Upper lobe of right lung (tissue), 1 donor: ENCODE results near the gene FABP2. TPM values are rescaled to one million over a fixed set of nuclear protein-coding genes. Genes with fewer than 3 reads are reported as not detected.
"Not testable (repeated sequence)": the region's sequence is repeated elsewhere in the genome, so short reads cannot be mapped to it uniquely, and the experiment has no call there.

ENCODE experiments used
- ATAC-seq: fragments of 200-7000 bp; cut with Tn5 transposase; one replicate; pipeline ENCODE4 v1.9.1; 2020; ENCODE audit warnings: mild to moderate bottlenecking, moderate library complexity
- DNase-seq: peaks from one replicate; pipeline ENCODE4 v3.0.0-alpha.2; 2020
- H3K27ac ChIP-seq: fragments of 200-600 bp; one replicate; pipeline ENCODE4 v1.8.0; 2022
- H3K27me3 ChIP-seq: fragments of 200-600 bp; one replicate; pipeline ENCODE4 v1.8.0; 2022; ENCODE audit warnings: mild to moderate bottlenecking
- H3K36me3 ChIP-seq: fragments of 200-600 bp; one replicate; pipeline ENCODE4 v1.8.0; 2022
- H3K4me1 ChIP-seq: fragments of 200-600 bp; one replicate; pipeline ENCODE4 v1.8.0; 2022
- H3K4me3 ChIP-seq: fragments of 200-600 bp; one replicate; pipeline ENCODE4 v1.8.0; 2022; ENCODE audit warnings: mild to moderate bottlenecking
- H3K9me3 ChIP-seq: fragments of 200-600 bp; one replicate; pipeline ENCODE4 v1.8.0; 2022
- intact Hi-C: fragments of 100-400 bp; cut with DNase I; formaldehyde crosslinking; loops from one replicate; pipeline ENCODE4 v1.11.0; 2022
- long read RNA-seq: library from polyadenylated mRNA; unstranded; transcript quantifications from one replicate; pipeline ENCODE4 v2.0.0, GENCODE V29; 2021
- total RNA-seq: library from RNA; stranded (reverse); fragmentation: NEBNext Ultra II Directional; extraction: Animal tissue kit (Norgen Biotek cat#: 25700); gene quantifications from one replicate; pipeline ENCODE4 v1.2.1, GENCODE V29; 2021
- TF ChIP-seq, protein P1 (sequence below): fragments of 200-600 bp; IDR thresholded peaks from one replicate; pipeline ENCODE4 v1.8.0; 2022; ENCODE audit warnings: antibody characterized with exemption
- donor health status: DM: no; HTN: yes; CAD: no; lungs with severe emphysema.

Gene FABP2
- not detected for total RNA-seq
- long read RNA-seq, result 0 reads

DNA sequence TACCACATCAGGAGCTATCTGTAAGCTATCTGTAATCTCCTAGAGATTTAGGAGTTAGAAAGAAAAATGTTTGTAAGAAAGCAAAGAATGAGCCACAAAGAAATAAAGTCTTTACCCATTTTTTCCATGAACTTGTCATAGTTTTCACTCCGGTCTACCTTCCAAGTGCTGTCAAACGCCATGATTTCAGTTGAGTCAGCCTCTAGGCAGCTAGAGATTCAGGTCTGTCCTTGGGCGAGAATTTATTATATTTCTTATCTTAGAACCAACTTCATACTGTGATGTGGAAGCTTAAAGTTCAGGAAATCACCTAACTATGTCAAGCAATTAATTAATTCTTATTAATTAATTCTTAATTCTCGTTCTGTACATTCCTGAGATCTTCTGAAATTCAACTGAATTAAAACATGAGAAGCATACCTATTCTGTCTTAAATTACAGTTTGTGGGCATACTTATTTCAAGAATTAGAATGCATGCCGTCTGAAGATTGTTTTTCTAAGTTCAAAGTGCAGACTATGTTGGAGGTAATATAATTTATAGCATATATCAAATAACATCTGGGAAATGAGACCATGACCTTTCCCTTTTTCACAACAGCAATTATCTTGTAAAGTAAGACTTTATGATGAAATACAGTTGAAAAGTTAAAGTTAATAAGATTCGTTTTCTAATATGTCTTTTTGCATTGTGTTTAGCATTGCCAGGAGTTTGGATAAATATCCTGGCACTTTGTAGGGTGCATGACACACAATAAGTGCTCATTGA, at the start of gene FABP2:
Gene FABP2, minus strand, starts transcription at position 218 of the 767 bp plus-strand sequence. Its CDS starts 36 bp downstream, at position 182.
- Histone ChIP-seq H3K27ac (no peak within 1 kb of the TSS), H3K36me3 (no peaks in the 10 kb centered on the region), H3K4me1 (no peaks in the 10 kb centered on the region), H3K4me3 (no peak within 1 kb of the TSS), H3K27me3 (no peaks in the 10 kb centered on the region), H3K9me3 (no peaks in the 10 kb centered on the region)
- intact Hi-C loops, result no loop called here
- ATAC-seq, result no peak
- no peak for DNase-seq
- TF ChIP-seq, protein P1, sequence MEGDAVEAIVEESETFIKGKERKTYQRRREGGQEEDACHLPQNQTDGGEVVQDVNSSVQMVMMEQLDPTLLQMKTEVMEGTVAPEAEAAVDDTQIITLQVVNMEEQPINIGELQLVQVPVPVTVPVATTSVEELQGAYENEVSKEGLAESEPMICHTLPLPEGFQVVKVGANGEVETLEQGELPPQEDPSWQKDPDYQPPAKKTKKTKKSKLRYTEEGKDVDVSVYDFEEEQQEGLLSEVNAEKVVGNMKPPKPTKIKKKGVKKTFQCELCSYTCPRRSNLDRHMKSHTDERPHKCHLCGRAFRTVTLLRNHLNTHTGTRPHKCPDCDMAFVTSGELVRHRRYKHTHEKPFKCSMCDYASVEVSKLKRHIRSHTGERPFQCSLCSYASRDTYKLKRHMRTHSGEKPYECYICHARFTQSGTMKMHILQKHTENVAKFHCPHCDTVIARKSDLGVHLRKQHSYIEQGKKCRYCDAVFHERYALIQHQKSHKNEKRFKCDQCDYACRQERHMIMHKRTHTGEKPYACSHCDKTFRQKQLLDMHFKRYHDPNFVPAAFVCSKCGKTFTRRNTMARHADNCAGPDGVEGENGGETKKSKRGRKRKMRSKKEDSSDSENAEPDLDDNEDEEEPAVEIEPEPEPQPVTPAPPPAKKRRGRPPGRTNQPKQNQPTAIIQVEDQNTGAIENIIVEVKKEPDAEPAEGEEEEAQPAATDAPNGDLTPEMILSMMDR, result no peak

DNA sequence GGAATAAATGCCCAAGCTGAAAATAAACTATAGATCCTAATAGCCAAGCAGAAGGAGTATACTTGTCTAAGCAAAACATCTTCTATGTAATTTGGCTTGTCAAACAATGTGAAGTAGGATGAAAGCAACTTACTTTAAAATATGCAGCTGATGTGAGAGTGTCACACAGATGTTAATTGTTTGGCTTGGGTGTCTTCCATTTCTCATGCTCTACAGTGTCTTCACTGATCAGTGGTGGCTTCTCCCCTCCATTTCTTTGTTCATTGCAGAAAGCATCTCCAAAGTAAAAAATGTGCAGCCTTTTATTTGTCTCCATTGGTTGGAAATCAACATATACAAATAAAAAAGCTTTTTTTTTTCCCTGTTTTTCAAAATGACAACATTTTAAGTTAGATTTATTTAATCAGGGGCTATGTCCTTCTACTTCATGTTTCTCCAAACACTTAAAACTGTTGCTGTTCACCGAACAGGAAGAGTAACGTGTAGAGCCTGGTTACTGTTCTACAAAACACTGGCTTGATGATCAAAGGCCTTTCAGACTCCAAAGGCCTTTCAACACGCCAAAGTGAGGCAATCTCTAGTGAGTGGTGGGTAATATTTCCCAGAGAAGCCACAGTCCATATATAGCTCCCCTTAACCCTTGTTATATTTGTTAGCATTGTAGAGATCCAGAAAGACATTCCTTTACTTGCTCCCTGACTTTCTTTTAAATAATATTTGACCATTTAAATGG, 49.2 kb upstream of the FABP2 start:
- H3K27me3 ChIP-seq, H3K4me3 ChIP-seq, H3K9me3 ChIP-seq, H3K36me3 ChIP-seq, H3K4me1 ChIP-seq, intact Hi-C loops, DNase-seq: not testable (repeated sequence)
- peak; percentile 83 for ATAC-seq
- peak overlapping the region; percentile 11 for H3K27ac ChIP-seq

DNA sequence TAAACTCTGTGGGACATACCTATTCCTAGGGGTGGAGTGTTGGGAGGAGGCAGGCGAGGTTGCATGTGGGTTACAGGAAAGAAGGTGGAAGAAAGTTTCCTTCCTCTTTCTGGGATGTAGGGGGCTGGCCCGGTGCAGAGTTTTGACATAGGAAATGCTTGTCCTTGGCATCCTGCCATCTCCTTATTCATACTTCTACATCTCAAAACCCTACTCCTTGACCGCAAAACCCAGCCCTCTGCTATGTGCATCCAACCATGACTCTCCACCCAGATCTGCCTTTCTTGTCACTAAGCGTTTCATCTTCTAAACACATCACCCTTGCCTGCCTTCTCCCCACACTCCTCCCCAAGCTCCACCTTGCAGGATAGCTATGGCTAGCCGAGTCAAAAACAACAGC, 48.5 kb upstream of the FABP2 start:
- H3K27me3 ChIP-seq, H3K4me3 ChIP-seq, H3K36me3 ChIP-seq, DNase-seq, intact Hi-C loops, H3K4me1 ChIP-seq, H3K9me3 ChIP-seq: not testable (repeated sequence)
- peak; percentile 87 for ATAC-seq
- H3K27ac ChIP-seq, result peak overlapping the region; percentile 11

DNA sequence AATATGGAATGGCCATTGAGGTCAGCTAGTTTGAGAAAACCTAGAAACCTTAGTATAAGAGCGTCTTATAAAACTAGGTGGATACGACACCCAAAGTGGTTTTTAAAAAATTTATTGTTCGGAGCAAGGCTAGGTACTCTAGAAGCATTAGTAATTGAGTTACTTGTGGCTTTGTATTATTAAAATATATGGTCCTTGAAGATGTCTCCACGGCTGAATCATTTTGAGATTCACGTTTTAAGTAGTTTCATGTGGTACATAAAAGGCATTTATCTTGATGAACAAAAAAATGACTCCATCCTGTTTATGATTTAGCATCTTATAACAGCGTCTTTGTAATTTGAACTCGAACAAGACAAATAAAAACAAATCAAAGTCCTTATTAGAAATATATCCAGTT, 44.9 kb upstream of the FABP2 start:
- H3K9me3 ChIP-seq, DNase-seq, H3K4me1 ChIP-seq, ATAC-seq, H3K27me3 ChIP-seq, intact Hi-C loops, H3K4me3 ChIP-seq, H3K27ac ChIP-seq, H3K36me3 ChIP-seq: not testable (repeated sequence)

DNA sequence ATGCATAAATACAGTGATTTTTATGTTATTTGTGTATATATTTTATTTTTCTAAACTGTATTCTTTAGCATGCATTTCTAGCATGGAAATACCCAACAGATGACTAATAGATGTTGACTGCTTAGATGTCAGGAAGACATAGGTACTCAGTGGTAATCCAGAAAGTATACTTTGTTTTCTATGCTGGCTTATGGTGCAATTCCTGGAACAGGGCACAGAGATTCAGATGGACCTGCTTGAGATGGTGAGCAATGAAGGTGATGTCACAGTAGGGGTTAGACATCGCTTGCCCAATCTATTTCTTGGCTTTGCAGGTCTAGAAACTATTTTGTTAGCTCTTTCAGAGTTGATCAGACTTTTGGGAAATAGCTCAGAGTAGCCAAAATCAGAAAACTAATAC, 42.3 kb upstream of the FABP2 start:
- H3K4me3 ChIP-seq, H3K9me3 ChIP-seq, intact Hi-C loops, H3K27ac ChIP-seq, H3K36me3 ChIP-seq, DNase-seq, ATAC-seq, H3K27me3 ChIP-seq, H3K4me1 ChIP-seq: not testable (repeated sequence)

DNA sequence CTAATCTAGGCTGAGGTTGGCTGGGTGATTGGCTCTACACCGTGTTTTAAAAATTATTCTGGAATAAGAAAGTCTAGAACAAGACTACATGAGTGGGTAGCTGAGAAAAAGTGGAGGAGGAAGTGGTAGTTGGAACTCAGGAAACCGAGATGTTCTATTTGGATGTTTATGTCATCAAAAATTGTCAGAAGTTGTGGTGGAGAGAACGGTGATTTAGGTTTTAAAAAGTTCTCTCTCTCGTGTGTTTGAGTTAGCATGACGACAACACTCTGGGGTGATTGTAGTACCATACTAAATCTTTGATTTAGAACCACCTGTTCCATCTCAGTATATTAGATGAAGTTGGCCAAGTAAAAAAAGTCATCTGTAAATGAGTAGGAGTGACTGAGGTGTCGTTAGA, 41.4 kb upstream of the FABP2 start:
- H3K27ac ChIP-seq, H3K36me3 ChIP-seq, H3K4me1 ChIP-seq, H3K27me3 ChIP-seq, DNase-seq, ATAC-seq, intact Hi-C loops, H3K4me3 ChIP-seq, H3K9me3 ChIP-seq: not testable (repeated sequence)

DNA sequence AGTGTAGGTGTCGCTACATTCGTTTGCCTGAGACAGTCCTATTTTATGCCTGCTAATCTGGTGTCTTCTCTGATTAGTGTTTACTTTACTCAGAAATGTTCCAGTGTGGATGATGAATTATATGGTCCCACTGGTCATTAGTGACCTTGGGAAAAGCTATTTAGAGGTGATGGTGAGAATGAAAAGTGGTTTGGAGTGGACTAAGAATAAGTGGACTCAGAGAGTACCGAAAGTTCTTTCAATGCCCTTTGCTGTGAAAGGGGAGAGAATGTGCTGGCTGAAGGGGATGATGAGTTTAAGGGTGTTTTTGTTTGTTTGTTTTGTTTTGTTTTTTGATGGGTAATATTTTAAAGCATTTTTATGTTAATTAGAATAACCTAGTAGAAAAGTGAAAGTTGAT, 40.5 kb upstream of the FABP2 start:
- H3K27ac ChIP-seq, H3K4me1 ChIP-seq, intact Hi-C loops, H3K9me3 ChIP-seq, ATAC-seq, H3K27me3 ChIP-seq, H3K36me3 ChIP-seq, H3K4me3 ChIP-seq, DNase-seq: not testable (repeated sequence)

DNA sequence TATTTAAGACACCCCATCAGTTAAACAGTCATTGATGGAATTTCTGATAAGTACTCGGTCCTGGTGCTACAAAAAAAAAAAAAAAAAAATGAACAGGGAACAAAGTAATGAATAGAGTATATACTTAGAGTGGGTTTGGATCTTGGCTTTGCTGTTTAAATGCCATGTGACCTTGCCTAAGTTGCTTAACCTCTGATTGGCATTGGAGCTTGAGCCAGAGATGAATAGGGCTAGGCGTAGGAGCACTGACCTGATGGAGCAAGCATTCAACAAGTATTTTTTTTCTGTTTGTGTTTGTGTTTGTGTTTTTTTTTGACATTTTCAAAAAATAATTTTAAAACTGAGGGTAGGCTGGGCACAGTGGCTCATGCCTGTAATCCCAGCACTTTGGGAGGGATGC, 37.9 kb upstream of the FABP2 start:
- intact Hi-C loops, ATAC-seq: not testable (repeated sequence)

DNA sequence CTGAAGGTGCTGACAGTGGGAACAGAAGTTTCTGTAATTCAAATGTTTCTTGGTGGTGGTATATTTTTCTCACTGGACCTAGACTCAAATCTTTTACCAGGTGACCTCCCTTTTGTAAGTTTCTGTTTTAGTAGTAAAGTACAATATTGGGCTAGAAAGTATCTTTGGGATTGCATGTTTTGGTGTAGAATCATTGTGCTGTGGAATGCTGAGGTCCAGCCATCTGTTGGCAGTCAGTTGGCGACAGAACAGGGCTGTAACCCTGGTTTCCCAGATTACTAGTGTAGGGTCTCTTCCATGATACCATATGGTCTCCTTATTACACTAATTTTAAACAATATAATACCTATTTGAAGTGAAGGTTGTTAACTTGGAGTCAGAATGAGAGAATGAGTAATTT, 34.9 kb upstream of the FABP2 start:
- DNase-seq, H3K27ac ChIP-seq, H3K27me3 ChIP-seq, ATAC-seq, H3K4me3 ChIP-seq, intact Hi-C loops, H3K36me3 ChIP-seq, H3K9me3 ChIP-seq, H3K4me1 ChIP-seq: not testable (repeated sequence)

More for the DNA sequence above, 37.9 kb upstream of the FABP2 start:
- not testable (repeated sequence) for H3K27ac ChIP-seq, DNase-seq, H3K4me3 ChIP-seq, H3K9me3 ChIP-seq, H3K27me3 ChIP-seq, H3K36me3 ChIP-seq, H3K4me1 ChIP-seq

DNA sequence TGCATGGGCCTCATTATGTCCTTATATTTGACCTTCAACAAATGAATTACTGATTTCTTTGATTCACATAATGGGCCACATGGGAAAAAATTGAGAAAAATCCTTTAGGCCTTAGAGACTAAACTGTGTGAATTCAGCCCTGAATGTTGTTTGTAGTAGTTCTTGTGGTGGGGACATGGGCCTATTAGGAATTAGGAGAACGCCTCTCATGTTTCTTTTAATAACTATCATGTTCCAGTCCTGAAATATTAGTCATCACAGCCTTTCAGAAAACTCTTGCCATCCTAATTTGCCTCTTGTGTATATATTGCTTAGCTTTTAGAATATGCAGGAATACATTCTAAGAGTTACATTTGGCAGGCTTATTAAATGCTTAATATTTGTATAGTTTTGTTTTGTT, 34.1 kb upstream of the FABP2 start:
- DNase-seq, H3K27me3 ChIP-seq, H3K4me1 ChIP-seq, H3K9me3 ChIP-seq, intact Hi-C loops, ATAC-seq, H3K27ac ChIP-seq, H3K36me3 ChIP-seq, H3K4me3 ChIP-seq: not testable (repeated sequence)

DNA sequence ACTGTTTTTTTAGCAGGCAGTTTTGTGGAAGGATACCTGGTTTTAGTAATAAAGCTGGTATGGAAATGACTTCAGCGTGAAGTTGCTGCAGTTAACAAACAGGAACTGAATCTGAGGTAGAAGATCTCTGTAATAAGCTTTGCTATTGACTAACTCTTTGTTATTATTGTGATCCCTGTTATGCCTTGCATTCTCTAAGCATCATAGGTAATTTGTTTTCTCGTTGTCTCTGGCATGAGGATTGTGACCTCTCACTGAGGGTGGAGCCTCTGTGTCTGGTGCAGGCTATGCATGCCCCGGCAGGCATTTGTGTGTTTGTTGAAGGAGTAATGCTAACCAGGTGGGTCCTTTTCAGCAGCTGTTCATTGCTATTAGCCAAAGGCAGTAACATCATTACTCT, 31.4 kb upstream of the FABP2 start:
- H3K4me1 ChIP-seq, H3K4me3 ChIP-seq, H3K9me3 ChIP-seq, H3K27me3 ChIP-seq, ATAC-seq, DNase-seq, intact Hi-C loops, H3K36me3 ChIP-seq, H3K27ac ChIP-seq: not testable (repeated sequence)

DNA sequence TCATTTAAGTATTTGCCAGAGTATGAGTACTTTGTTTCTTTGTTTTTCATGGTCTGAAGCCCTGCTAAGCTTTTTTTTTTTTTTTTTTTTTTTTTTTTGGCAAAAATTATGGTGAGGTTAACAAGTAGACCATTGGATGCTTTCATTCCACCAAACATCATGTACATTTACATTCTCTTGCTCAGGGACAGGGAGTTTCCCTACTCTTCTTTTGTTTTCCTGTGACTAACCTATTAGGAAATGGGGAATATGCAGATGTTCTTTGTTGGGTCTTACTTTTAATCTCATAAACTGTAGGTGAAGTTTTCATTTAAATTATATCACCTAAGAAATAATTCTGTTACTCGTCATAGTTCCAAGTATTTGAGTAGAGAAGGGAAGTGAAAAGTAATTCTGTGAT, 26.2 kb upstream of the FABP2 start:
- DNase-seq, intact Hi-C loops, ATAC-seq, H3K4me1 ChIP-seq, H3K36me3 ChIP-seq, H3K4me3 ChIP-seq, H3K9me3 ChIP-seq, H3K27ac ChIP-seq, H3K27me3 ChIP-seq: not testable (repeated sequence)

DNA sequence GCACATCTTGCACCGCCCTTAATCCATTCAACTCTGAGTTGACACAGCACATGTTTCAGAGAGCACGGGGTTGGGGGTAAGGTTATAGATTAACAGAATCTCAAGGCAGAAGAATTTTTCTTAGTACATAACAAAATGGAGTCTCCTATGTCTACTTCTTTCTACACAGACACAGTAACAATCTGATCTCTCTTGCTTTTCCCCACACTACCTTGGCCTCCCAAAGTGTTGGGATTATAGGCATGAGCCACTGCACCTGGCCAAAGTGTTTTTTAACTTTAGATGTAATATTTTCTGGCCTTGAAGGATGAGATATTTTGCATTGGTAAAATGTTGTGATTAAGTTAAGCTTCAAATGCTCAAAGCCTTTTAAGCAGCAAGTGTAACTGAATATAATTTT, 21.4 kb upstream of the FABP2 start:
- H3K27ac ChIP-seq, H3K9me3 ChIP-seq, DNase-seq, H3K4me3 ChIP-seq, H3K27me3 ChIP-seq, ATAC-seq, intact Hi-C loops, H3K4me1 ChIP-seq, H3K36me3 ChIP-seq: not testable (repeated sequence)
